Stimulated activated CD4-positive, alpha-beta T cell treated with anti-CD3 and anti-CD28 coated beads, Interleukin-12 subunit alpha, Interleukin-12 subunit beta, amount 100 ng/mL, for 4 hours (primary cell): ENCODE data around the gene KRTAP10-1.
"Not testable (repeated sequence)": the region's sequence is repeated elsewhere in the genome, so short reads cannot be mapped to it uniquely, and the experiment has no call there.

Experiments used
- DNase-seq: peaks from one replicate; pipeline ENCODE4 v3.0.0-alpha.2; 2020

The KRTAP10-1 gene

GRCh38 chr21:44514746-44515358, 25.1 kb downstream of the KRTAP10-1 start:
- no peak for DNase-seq

- DNase-seq, result no peak
Measured at GRCh38 chr21:44514218-44514520, 25.8 kb downstream of the KRTAP10-1 start.

GRCh38 chr21:44513389-44514217, 26.4 kb downstream of the KRTAP10-1 start:
- no peak for DNase-seq

GRCh38 chr21:44512496-44513388, 27.3 kb downstream of the KRTAP10-1 start:
- DNase-seq, result no peak

- no peak for DNase-seq
Measured at GRCh38 chr21:44511938-44512275, 28.1 kb downstream of the KRTAP10-1 start.

- DNase-seq, result no peak
Measured at GRCh38 chr21:44511219-44511937, 28.6 kb downstream of the KRTAP10-1 start.

GRCh38 chr21:44510508-44511218, 29.3 kb downstream of the KRTAP10-1 start:
- peak; percentile 79 for DNase-seq

- no peak for DNase-seq
Measured at GRCh38 chr21:44510109-44510507, 29.9 kb downstream of the KRTAP10-1 start.

GRCh38 chr21:44509539-44509938, 30.5 kb downstream of the KRTAP10-1 start:
- no peak for DNase-seq

- no peak for DNase-seq
Measured at GRCh38 chr21:44508711-44509445, 31.1 kb downstream of the KRTAP10-1 start.

- no peak for DNase-seq
Measured at GRCh38 chr21:44508426-44508710, 31.6 kb downstream of the KRTAP10-1 start.

GRCh38 chr21:44507673-44508425, 32.1 kb downstream of the KRTAP10-1 start:
- no peak for DNase-seq

GRCh38 chr21:44506279-44507255, 33.4 kb downstream of the KRTAP10-1 start:
- no peak for DNase-seq

GRCh38 chr21:44505673-44506278, 34.2 kb downstream of the KRTAP10-1 start:
- DNase-seq, result no peak

- DNase-seq, result no peak
Measured at GRCh38 chr21:44503901-44504399, 36.0 kb downstream of the KRTAP10-1 start.

- DNase-seq, result not testable (repeated sequence)
Measured at GRCh38 chr21:44503006-44503889, 36.7 kb downstream of the KRTAP10-1 start.

GRCh38 chr21:44502171-44502958, 37.6 kb downstream of the KRTAP10-1 start:
- DNase-seq, result no peak
